ENCODE results near the gene ANKRD66.
A peak's percentile ranks its signal among the peaks of the same experiment; 100 is the strongest.

ANKRD66 gene

GRCh38 chr6:46799657-46800056, 52.9 kb downstream of the ANKRD66 start:
- TF ChIP-seq JUND (IDR thresholded peaks at IDR 0.05; ENCODE audit: low read depth) = no peak
- in situ Hi-C loops (cut with HindIII; ENCODE audit: low pct_unique_long_range_greater_than_20kb, low sequenced_read_pairs) = no loop called here
- DNase-seq (ENCODE audit: low read depth in 1 of 2, low spot score in 1 of 2) = peak in 1 of 2 experiments; percentile 12

DNA sequence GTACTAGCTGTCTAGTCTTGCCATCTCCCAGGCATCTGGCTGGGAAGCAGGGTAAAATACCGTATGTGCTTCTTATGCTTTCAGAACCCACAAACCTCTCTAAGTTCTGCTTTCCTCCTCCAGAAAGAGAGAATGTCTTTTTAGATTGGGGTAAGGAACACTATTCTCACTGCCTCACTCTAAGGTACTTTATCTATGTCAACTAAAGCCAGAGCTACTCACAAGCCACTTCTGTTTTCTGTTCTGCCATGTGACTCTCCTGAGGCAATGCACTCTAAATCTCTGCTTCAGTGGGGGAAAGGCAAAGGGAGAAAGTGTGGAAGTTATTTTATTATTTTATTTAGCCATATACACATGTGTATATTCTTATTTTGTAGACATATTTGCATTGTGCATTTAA, 62.1 kb downstream of the ANKRD66 start:
- no peak for DNase-seq (ENCODE audit: low read depth in 1 of 2, low spot score in 1 of 2)
- no peak for TF ChIP-seq JUND (IDR thresholded peaks at IDR 0.05; ENCODE audit: low read depth)
- in situ Hi-C loops (cut with HindIII; ENCODE audit: low pct_unique_long_range_greater_than_20kb, low sequenced_read_pairs) = no loop called here
